Measurements from ENCODE around the gene CDK5. TPM values are rescaled to one million over a fixed set of nuclear protein-coding genes. Genes with fewer than 3 reads are reported as not detected.
A peak's percentile ranks its signal among the peaks of the same experiment; 100 is the strongest.

The CDK5 gene
- total and polyA plus RNA-seq, 2 of the 13 experiments (the other 11 are each of a cell fraction or from before 2014, with no cell fraction given), result 16.4 to 21.3 TPM

DNA sequence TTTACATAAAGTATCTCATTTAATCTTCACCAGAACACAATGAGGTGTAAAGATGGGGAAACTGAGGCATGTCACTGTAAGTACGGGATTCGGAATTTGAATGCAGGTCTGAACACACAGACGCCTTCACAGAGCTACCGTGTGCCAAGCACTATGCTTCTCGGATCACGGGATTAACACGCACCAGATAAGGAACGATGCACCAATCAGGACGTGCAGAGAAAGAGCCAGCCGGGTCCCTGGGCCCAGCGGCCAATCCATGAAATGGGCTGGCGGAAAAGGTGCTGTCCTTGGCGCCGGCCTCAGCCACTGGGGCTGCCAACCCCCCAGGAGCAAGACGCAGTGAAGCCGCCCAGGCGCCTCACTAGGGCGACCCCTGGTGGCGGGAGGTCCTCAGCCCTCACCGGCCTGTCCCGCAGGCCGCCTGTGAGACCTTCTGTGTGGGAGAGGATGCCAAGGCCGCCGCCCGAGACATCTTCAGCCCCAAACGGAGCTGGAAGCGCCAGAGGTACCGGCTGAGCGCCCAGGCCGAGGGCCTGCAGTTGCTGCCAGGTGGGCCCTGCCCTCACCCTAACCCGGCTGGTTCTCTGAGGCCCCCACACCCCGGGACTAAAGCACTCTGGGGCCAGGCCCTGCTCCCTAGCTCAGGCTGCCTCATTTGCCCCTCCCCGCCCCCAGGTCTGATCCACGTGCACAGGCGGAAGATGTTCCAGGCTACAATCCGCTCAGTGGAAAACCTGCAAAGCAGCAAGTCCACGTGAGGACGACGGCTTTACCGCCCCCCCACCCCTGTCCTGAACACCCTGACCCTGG is 49.0 kb downstream of the CDK5 start (continued):
- TF ChIP-seq HBP1 (CRISPR knock-in tag; IDR thresholded peaks at IDR 0.05; ENCODE audit: low read depth) (0 out of 2 replicates have a peak, but pooled peaks have one; percentile 43), PCBP2 (optimal IDR thresholded peaks at IDR 0.05; ENCODE audit: low read depth, low read length, poor library complexity, severe bottlenecking) (no peak), SNAI1 (CRISPR knock-in tag; IDR thresholded peaks at IDR 0.05; ENCODE audit: borderline replicate concordance) (no peak), ZFP62 (CRISPR knock-in tag; IDR thresholded peaks at IDR 0.05) (no peak), SRF (IDR thresholded peaks at IDR 0.05; ENCODE audit: low read depth, low read length) (no peak), ZNF83 (CRISPR knock-in tag; IDR thresholded peaks at IDR 0.05; ENCODE audit: borderline replicate concordance) (no peak), NFYC (CRISPR knock-in tag; IDR thresholded peaks at IDR 0.05) (no peak), TOE1 (CRISPR knock-in tag; IDR thresholded peaks at IDR 0.05) (no peak), NFE2L1 (CRISPR knock-in tag; IDR thresholded peaks at IDR 0.05; ENCODE audit: borderline replicate concordance) (no peak), PAF1 (CRISPR knock-in tag; IDR thresholded peaks at IDR 0.05) (no peak), XRCC5 (optimal IDR thresholded peaks at IDR 0.05; ENCODE audit: low read length) (peak; percentile 92), PITX1 (CRISPR knock-in tag; IDR thresholded peaks at IDR 0.05) (peak; percentile 34; the same call in 1 of the 2 replicates), ZBTB49 (CRISPR knock-in tag; IDR thresholded peaks at IDR 0.05; ENCODE audit: borderline replicate concordance) (0 out of 2 replicates have a peak, but pooled peaks have one; percentile 34), NFKB2 (CRISPR knock-in tag; IDR thresholded peaks at IDR 0.05; ENCODE audit: borderline replicate concordance) (peak; percentile 28; the same call in 1 of the 2 replicates), RBFOX2 (IDR thresholded peaks at IDR 0.05; ENCODE audit: low read depth, low read length) (peak; percentile 54), RFXANK (CRISPR knock-in tag; IDR thresholded peaks at IDR 0.05) (no peak), HOXA7 (CRISPR knock-in tag; IDR thresholded peaks at IDR 0.05) (no peak), TCF7L2 (IDR thresholded peaks at IDR 0.05; ENCODE audit: low read depth, low read length) (no peak), ZNF124 (CRISPR knock-in tag; IDR thresholded peaks at IDR 0.05) (no peak), ZNF414 (CRISPR knock-in tag; IDR thresholded peaks at IDR 0.05) (peak; percentile 44; the same call in 1 of the 2 replicates), DR1 (CRISPR knock-in tag; IDR thresholded peaks at IDR 0.05) (no peak), MIER2 (CRISPR knock-in tag; IDR thresholded peaks at IDR 0.05) (peak; percentile 52; the same call in 1 of the 2 replicates), KLF12 (CRISPR knock-in tag; IDR thresholded peaks at IDR 0.05; ENCODE audit: borderline replicate concordance) (peak; percentile 6; the same call in 1 of the 2 replicates), RBAK (CRISPR knock-in tag; IDR thresholded peaks at IDR 0.05) (no peak), GPN1 (CRISPR knock-in tag; IDR thresholded peaks at IDR 0.05; ENCODE audit: borderline replicate concordance) (no peak)
- TF ChIP-seq, protein P1, sequence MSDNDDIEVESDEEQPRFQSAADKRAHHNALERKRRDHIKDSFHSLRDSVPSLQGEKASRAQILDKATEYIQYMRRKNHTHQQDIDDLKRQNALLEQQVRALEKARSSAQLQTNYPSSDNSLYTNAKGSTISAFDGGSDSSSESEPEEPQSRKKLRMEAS (IDR thresholded peaks at IDR 0.05), result peak; percentile 58

All from HepG2 (cell line).